ENCODE measurements around the gene FAM177A1. TPM values are rescaled to one million over a fixed set of nuclear protein-coding genes. Genes with fewer than 3 reads are reported as not detected.

FAM177A1 gene
- total and polyA plus RNA-seq, 10 donors, result 17.5 to 47.0 (median 25.6) TPM

- intact Hi-C loops (cut with DNase I; ENCODE audit: low total_unique reads), result no loop called here
- H3K9me3 ChIP-seq, result peaks cover 0 to 9% (median 3%) of the 10 kb centered on the region in 8 donors
These were observed 61.8 kb downstream of the FAM177A1 start for GRCh38 chr14:35107866-35108265.

GRCh38 chr14:35112641-35113040 lies 66.6 kb downstream of the FAM177A1 start:
- Histone ChIP-seq H3K9me3 (peaks cover 0 to 9% (median 3%) of the 10 kb centered on the region in 8 donors), H3K4me3 (no peak overlapping the region), H3K36me3 (peaks cover 3 to 96% (median 79%) of the 10 kb centered on the region in 6 donors), H3K4me1 (peaks cover 0 to 26% (median 3%) of the 10 kb centered on the region in 6 donors), H3K27ac (no peak overlapping the region), H3K27me3 (replicated peaks in 1 of 7) (no peaks in the 10 kb centered on the region)
- intact Hi-C loops (cut with DNase I; ENCODE audit: low total_unique reads), result no loop called here
- WGBS, 5 donors, result 92 to 95% (median 93%) methylated on average over 2 of the region's 2 CpGs
- DNase-seq, result no peak
- no peak for TF ChIP-seq POLR2A (IDR thresholded peaks at IDR 0.05)
- no peak for TF ChIP-seq CTCF (IDR thresholded peaks at IDR 0.05 in 8 of 11, conservative IDR thresholded peaks at IDR 0.05 in 3 of 11)
- TF ChIP-seq POLR2AphosphoS5 (IDR thresholded peaks at IDR 0.05), result no peak

More at GRCh38 chr14:35107866-35108265, 61.8 kb downstream of the FAM177A1 start:
- no peak for DNase-seq
- Histone ChIP-seq H3K4me1 (no peaks in the 10 kb centered on the region), H3K4me3 (no peak overlapping the region), H3K27ac (no peak overlapping the region), H3K27me3 (replicated peaks in 1 of 7) (no peaks in the 10 kb centered on the region), H3K36me3 (peaks cover 3 to 100% (median 86%) of the 10 kb centered on the region in 6 donors)
- TF ChIP-seq CTCF (IDR thresholded peaks at IDR 0.05 in 8 of 11, conservative IDR thresholded peaks at IDR 0.05 in 3 of 11), result no peak
- no peak for TF ChIP-seq POLR2AphosphoS5 (IDR thresholded peaks at IDR 0.05)
- TF ChIP-seq POLR2A (IDR thresholded peaks at IDR 0.05), result no peak

GRCh38 chr14:35113308-35113950 lies 67.4 kb downstream of the FAM177A1 start:
- no peak for DNase-seq
- WGBS, 5 donors, result 96 to 100% (median 97%) methylated on average over 4 of the region's 4 CpGs
- no peak overlapping the region for H3K4me3 ChIP-seq

More at GRCh38 chr14:35113308-35113950, 67.4 kb downstream of the FAM177A1 start:
- H3K9me3 ChIP-seq, result peaks cover 0 to 9% (median 3%) of the 10 kb centered on the region in 8 donors
- peaks cover 3 to 88% (median 72%) of the 10 kb centered on the region in 6 donors for H3K36me3 ChIP-seq
- no peaks in the 10 kb centered on the region for H3K27me3 ChIP-seq (replicated peaks in 1 of 7)
- TF ChIP-seq POLR2AphosphoS5 (IDR thresholded peaks at IDR 0.05), result no peak
- no peak for TF ChIP-seq POLR2A (IDR thresholded peaks at IDR 0.05)
- TF ChIP-seq CTCF (IDR thresholded peaks at IDR 0.05 in 8 of 11, conservative IDR thresholded peaks at IDR 0.05 in 3 of 11), result no peak
- intact Hi-C loops (cut with DNase I; ENCODE audit: low total_unique reads), result no loop called here
- H3K4me1 ChIP-seq, result peaks cover 0 to 34% (median 10%) of the 10 kb centered on the region in 6 donors
- H3K27ac ChIP-seq, result no peak overlapping the region

Data from spleen (tissue), 11 donors.